Skeletal muscle tissue (tissue), 4 donors: Measurements from ENCODE around the gene CHCHD1. TPM values are rescaled to one million over a fixed set of nuclear protein-coding genes. Genes with fewer than 3 reads are reported as not detected.
"Not testable (repeated sequence)": the region's sequence is repeated elsewhere in the genome, so short reads cannot be mapped to it uniquely, and the experiment has no call there.

Experiments
- H3K27ac ChIP-seq: one replicate; pipeline ENCODE4 v1.7.0; 2013; ENCODE audit warnings: mild to moderate bottlenecking, low read depth, low read length, inconsistent platforms
- H3K27me3 ChIP-seq, 3 donors: one replicate each; pipeline ENCODE4 v1.7.0; 2013; ENCODE audit warnings: low read length in 3 of 3; ENCODE audit not compliant: control insufficient read depth in 3 of 3, insufficient read depth in 3 of 3
- H3K36me3 ChIP-seq, 3 donors: one replicate each; pipeline ENCODE4 v1.7.0; 2013; ENCODE audit warnings: low read length in 3 of 3; ENCODE audit not compliant: control insufficient read depth in 3 of 3, insufficient read depth in 3 of 3
- H3K4me1 ChIP-seq, 3 donors: one replicate each; pipeline ENCODE4 v1.7.0; 2013; ENCODE audit warnings: low read length in 3 of 3, mild to moderate bottlenecking in 3 of 3; ENCODE audit not compliant: control insufficient read depth in 3 of 3, insufficient read depth in 3 of 3
- H3K4me3 ChIP-seq, 3 donors: one replicate each; pipeline ENCODE4 v1.7.0; 2013; ENCODE audit warnings: low read length in 3 of 3
- H3K9ac ChIP-seq, 3 donors: one replicate each; pipeline ENCODE4 v1.7.0; 2013; ENCODE audit warnings: low read length in 3 of 3, mild to moderate bottlenecking in 3 of 3, moderate library complexity in 2 of 3, low read depth in 1 of 3
- H3K9me3 ChIP-seq, 3 donors: one replicate each; pipeline ENCODE4 v1.7.0; 2013; ENCODE audit warnings: low read length in 3 of 3; ENCODE audit not compliant: control insufficient read depth in 3 of 3
- total RNA-seq: library from RNA; depleted of rRNA; stranded (reverse); fragments of >200 nt; gene quantifications from one replicate; pipeline ENCODE4 v1.2.3, GENCODE V29; 2014
- donor health status: Osteomylitis.

The CHCHD1 gene
- total RNA-seq: 17.7 TPM

- peak within 1 kb of the TSS; percentile 92 for H3K27ac ChIP-seq
- H3K4me3 ChIP-seq: peak within 1 kb of the TSS; percentile 78 to 99 (median 96)
- H3K4me1 ChIP-seq: peaks cover 31 to 49% (median 39%) of the 10 kb centered on the region in 3 donors
- no peaks in the 10 kb centered on the region for H3K9me3 ChIP-seq
- H3K27me3 ChIP-seq: no peaks in the 10 kb centered on the region
- peak within 1 kb of the TSS; percentile 93 to 99 (median 97) for H3K9ac ChIP-seq
- H3K36me3 ChIP-seq: peaks cover 2 to 8% (median 7%) of the 10 kb centered on the region in 3 donors
Observed at GRCh38 chr10:73781879-73782748, at the start of gene CHCHD1. CHCHD1 (plus strand) TSS chr10:73782048; CDS start chr10:73782076, 28 bp downstream.

GRCh38 chr10:73732426-73732825 lies 49.4 kb upstream of the CHCHD1 start:
- H3K27ac ChIP-seq: no peak overlapping the region
- no peaks in the 10 kb centered on the region for H3K27me3 ChIP-seq
- H3K4me1 ChIP-seq: peaks cover 16 to 23% (median 21%) of the 10 kb centered on the region in 3 donors
- peaks cover 17 to 19% (median 19%) of the 10 kb centered on the region in 3 donors for H3K36me3 ChIP-seq
- H3K9ac ChIP-seq: peak overlapping the region in 2 of 3 donors; percentile 43 to 50
- no peak overlapping the region for H3K4me3 ChIP-seq
- no peaks in the 10 kb centered on the region for H3K9me3 ChIP-seq

GRCh38 chr10:73732931-73733623 lies 48.8 kb upstream of the CHCHD1 start:
- peaks cover 16 to 23% (median 21%) of the 10 kb centered on the region in 3 donors for H3K4me1 ChIP-seq
- no peak overlapping the region for H3K27ac ChIP-seq
- no peaks in the 10 kb centered on the region for H3K9me3 ChIP-seq
- no peaks in the 10 kb centered on the region for H3K27me3 ChIP-seq
- H3K36me3 ChIP-seq: peaks cover 15 to 19% (median 18%) of the 10 kb centered on the region in 3 donors
- H3K4me3 ChIP-seq: no peak overlapping the region
- H3K9ac ChIP-seq: no peak overlapping the region

GRCh38 chr10:73734028-73734720 lies 47.7 kb upstream of the CHCHD1 start:
- Histone ChIP-seq H3K36me3 (peaks cover 15 to 19% (median 18%) of the 10 kb centered on the region in 3 donors), H3K27me3 (no peaks in the 10 kb centered on the region), H3K9ac (peak overlapping the region in 1 of 3 donors; percentile 16), H3K9me3 (no peaks in the 10 kb centered on the region), H3K4me3 (no peak overlapping the region), H3K4me1 (peaks cover 16 to 23% (median 21%) of the 10 kb centered on the region in 3 donors), H3K27ac (no peak overlapping the region)

- Histone ChIP-seq H3K27me3 (no peaks in the 10 kb centered on the region), H3K27ac (no peak overlapping the region), H3K9me3 (no peaks in the 10 kb centered on the region), H3K4me1 (peaks cover 16 to 23% (median 19%) of the 10 kb centered on the region in 3 donors), H3K4me3 (no peak overlapping the region), H3K36me3 (peaks cover 15 to 19% (median 18%) of the 10 kb centered on the region in 3 donors), H3K9ac (peak overlapping the region in 1 of 3 donors; percentile 25)
Observed at GRCh38 chr10:73734796-73735305, 47.0 kb upstream of the CHCHD1 start.

- H3K4me1 ChIP-seq: peaks cover 14 to 32% (median 18%) of the 10 kb centered on the region in 3 donors
- not testable (repeated sequence) for H3K36me3 ChIP-seq, H3K27me3 ChIP-seq, H3K27ac ChIP-seq, H3K4me3 ChIP-seq, H3K9ac ChIP-seq, H3K9me3 ChIP-seq
Observed at GRCh38 chr10:73740501-73741254, 41.2 kb upstream of the CHCHD1 start.

- H3K9me3 ChIP-seq: no peaks in the 10 kb centered on the region
- H3K27ac ChIP-seq: no peak overlapping the region
- no peak overlapping the region for H3K9ac ChIP-seq
- peaks cover 0 to 5% (median 2%) of the 10 kb centered on the region in 3 donors for H3K36me3 ChIP-seq
- peaks cover 17 to 32% (median 18%) of the 10 kb centered on the region in 3 donors for H3K4me1 ChIP-seq
- H3K4me3 ChIP-seq: no peak overlapping the region
- H3K27me3 ChIP-seq: no peaks in the 10 kb centered on the region
Observed at GRCh38 chr10:73742454-73742734, 39.5 kb upstream of the CHCHD1 start.

- H3K9me3 ChIP-seq: no peaks in the 10 kb centered on the region
- H3K36me3 ChIP-seq: peaks cover 0 to 5% (median 0%) of the 10 kb centered on the region in 3 donors
- peak overlapping the region; percentile 97 to 99 (median 99) for H3K9ac ChIP-seq
- peak overlapping the region; percentile 95 for H3K27ac ChIP-seq
- H3K4me1 ChIP-seq: peaks cover 17 to 32% (median 18%) of the 10 kb centered on the region in 3 donors
- H3K27me3 ChIP-seq: no peaks in the 10 kb centered on the region
- peak overlapping the region; percentile 83 to 99 (median 91) for H3K4me3 ChIP-seq
Observed at GRCh38 chr10:73743327-73743904, 38.4 kb upstream of the CHCHD1 start.
